GM13976 (cell line): ENCODE results near the gene SNTG2.

Experiments
- DNase-seq: peaks from one replicate; pipeline ENCODE4 v3.0.0; 2012; ENCODE audit warnings: low spot score
- in situ Hi-C: fragments of 300-500 bp; cut with MboI; formaldehyde crosslinking; loops from one replicate; pipeline ENCODE4 v1.12.0; 2022; ENCODE audit warnings: low sequenced_read_pairs, mixed read lengths, inconsistent platforms; ENCODE audit not compliant: unreplicated experiment
- TF ChIP-seq, protein P1 (sequence below): IDR thresholded peaks from 2 replicates; pipeline ENCODE4 v1.5.1; 2012; ENCODE audit warnings: borderline replicate concordance, mild to moderate bottlenecking; ENCODE audit not compliant: insufficient read depth; ENCODE audit errors: extremely low read depth, missing control alignments, control extremely low read depth

The SNTG2 gene

DNA sequence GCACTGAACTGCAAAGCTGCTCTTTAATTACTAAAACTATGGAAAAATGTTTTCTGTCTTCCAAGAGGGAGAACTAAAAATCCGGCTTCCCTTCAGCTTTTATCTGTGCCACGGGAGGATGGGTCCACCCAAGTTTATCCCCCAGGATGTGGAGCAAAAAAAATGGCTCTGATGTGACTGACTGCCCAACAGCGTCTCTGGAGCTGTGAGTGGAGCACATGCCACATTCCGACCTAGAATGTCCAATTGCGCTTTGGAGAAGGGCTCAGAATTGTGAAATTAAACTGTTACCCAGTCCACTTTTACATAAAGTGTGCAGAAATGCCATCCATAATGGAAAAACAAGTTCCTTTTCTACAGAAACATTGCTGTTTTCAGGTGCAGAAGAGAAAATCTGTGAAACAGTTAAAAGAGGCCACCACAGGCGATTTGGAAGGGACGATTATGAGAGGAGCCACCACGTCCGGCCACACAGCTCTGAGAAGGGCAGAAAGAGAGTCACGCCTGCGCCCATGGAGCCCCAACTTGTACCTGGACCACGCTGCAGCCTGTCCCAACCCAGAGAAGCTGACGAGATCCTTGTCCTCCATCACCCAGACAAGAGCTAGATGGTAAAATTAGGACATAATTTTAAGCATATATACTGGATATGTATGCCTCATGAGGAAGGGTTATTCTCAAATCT lies 362.7 kb downstream of the SNTG2 start:
- in situ Hi-C loops = no loop called here
- TF ChIP-seq, protein P1, sequence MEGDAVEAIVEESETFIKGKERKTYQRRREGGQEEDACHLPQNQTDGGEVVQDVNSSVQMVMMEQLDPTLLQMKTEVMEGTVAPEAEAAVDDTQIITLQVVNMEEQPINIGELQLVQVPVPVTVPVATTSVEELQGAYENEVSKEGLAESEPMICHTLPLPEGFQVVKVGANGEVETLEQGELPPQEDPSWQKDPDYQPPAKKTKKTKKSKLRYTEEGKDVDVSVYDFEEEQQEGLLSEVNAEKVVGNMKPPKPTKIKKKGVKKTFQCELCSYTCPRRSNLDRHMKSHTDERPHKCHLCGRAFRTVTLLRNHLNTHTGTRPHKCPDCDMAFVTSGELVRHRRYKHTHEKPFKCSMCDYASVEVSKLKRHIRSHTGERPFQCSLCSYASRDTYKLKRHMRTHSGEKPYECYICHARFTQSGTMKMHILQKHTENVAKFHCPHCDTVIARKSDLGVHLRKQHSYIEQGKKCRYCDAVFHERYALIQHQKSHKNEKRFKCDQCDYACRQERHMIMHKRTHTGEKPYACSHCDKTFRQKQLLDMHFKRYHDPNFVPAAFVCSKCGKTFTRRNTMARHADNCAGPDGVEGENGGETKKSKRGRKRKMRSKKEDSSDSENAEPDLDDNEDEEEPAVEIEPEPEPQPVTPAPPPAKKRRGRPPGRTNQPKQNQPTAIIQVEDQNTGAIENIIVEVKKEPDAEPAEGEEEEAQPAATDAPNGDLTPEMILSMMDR = no peak
- DNase-seq = no peak

DNA sequence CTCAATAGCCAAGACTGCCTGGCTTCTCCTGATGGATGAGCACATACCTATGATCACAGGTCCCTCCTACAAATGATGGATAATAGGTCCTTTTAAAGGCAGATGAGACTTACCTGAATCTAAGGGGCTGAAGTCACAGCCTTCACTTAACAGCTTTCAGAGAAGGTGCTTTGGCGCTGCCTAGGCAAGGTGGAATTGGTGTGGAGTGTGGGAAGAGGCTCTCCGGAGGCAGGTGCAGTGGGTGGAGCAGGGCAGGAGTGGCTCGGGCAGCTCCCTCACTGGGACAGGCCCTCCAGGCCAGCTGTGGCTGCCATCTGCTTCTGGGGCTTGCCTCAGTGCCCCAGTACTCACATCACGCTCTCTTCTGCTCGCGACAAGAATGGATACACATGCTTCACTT lies 363.6 kb downstream of the SNTG2 start:
- TF ChIP-seq, protein P1 = no peak
- in situ Hi-C loops = no loop called here
- no peak for DNase-seq

DNA sequence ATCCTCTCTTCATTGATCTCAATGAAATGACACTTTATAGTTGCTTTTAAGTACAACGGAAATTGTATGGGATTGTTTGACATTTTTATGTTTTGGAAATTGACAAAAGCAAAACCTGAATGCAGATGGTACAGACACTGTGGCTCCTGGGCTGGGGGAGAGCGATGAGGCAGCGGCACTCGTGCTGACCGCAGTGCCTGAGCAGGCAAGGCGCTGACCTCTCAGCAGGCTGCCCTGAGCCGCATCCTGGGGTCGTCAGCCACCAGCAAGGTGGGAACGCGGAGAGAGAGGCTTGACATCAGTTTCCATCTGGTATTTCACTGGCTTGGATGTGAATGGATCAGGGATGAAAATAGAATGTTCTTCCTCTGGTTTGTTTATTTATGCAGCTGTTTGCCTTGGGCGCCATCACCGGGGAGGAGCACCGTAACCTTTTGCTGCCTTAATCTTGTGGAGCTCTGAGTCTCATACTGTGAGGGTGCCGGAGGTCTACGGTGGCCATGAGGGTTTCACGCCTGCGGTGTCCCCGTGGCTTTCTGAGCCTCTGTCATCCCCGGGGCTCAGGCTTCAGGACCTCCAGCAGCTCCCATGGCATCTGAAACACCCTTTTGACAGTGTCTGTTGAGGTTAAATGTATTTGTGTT lies 367.8 kb downstream of the SNTG2 start:
- in situ Hi-C loops = no loop called here
- DNase-seq = no peak
- TF ChIP-seq, protein P1 = no peak

DNA sequence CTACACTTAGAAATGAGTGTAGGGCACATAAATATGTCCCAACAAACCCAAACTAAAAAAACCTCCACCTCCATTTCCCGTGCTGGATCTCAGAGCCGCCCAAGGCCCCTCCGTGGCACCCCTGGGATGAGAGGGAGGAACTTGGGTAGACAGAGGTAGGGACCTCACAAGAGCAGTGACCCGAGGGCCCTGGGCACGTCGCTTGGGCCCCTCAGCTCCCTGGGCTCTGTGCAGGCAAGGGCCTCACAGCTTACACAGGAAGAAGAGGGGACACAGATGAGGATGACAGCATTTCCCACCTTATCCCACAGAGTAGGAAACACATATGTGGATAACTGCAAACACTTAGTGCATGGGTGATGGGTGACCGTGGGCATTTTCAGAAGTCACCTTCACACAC lies 368.7 kb downstream of the SNTG2 start:
- no peak for DNase-seq
- TF ChIP-seq, protein P1 = no peak
- in situ Hi-C loops = no loop called here

DNA sequence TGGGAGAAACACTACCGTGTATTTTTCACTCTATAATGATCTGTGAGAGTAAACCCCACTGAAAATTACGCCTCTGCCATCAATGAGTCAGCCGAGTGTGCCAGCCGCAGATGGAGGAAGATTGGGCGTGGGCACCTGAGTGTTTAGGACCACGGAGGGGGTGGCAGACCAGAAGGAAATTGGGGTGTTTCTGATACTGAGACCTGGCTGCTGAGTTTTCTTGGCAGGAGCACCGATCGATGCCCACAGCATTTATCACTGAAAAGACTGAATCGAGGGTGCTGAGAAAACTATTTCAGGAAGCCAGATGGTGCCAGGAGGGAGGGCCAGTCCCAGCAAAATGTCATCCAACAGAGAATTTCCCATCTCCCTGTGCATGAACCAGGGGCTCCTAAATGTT lies 370.7 kb downstream of the SNTG2 start:
- no peak for DNase-seq
- in situ Hi-C loops = no loop called here
- TF ChIP-seq, protein P1 = no peak

DNA sequence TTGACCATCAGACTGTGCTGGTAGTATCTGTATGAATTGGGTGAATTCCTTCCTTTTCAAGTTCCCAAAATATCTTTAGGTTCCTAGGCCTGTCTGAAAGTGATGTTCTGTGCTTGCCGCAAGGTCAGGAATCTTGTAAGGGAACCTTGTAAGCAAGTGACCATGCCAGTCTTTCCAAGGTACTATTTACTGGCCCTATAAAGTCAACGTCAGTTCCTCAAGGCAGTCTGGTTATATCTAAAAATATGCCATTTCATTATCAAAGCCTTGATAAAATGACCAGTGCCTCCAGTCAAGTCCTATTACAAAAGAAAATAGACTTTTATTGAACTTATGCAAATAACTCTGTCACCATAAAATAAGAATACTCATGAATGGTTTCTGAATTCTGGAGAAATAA lies 374.2 kb downstream of the SNTG2 start:
- TF ChIP-seq, protein P1 = no peak
- no peak for DNase-seq
- in situ Hi-C loops = no loop called here
